HepG2 (cell line): ENCODE data around the gene STEAP1. TPM values are rescaled to one million over a fixed set of nuclear protein-coding genes. Genes with fewer than 3 reads are reported as not detected.

Experiments used
- ETV6 ChIP-seq: sonication (generic); formaldehyde crosslinking; conservative IDR thresholded peaks from 2 replicates; pipeline ENCODE4 v1.4.0; 2020; ENCODE audit warnings: missing genetic modification reagents
- HES4 ChIP-seq: sonication (generic); formaldehyde crosslinking; IDR thresholded peaks from 2 replicates; pipeline ENCODE4 v1.9.0; 2021; ENCODE audit warnings: mild to moderate bottlenecking, missing genetic modification reagents, borderline replicate concordance
- HHEX ChIP-seq: IDR thresholded peaks from 2 replicates; pipeline ENCODE4 v1.6.1; 2016; ENCODE audit warnings: control low read depth
- MAFK ChIP-seq, 2 experiments: IDR thresholded peaks in 1 of 2; conservative IDR thresholded peaks in 1 of 2; 2 replicates each; pipeline ENCODE4 v1.6.1; 2011; ENCODE audit warnings: improper control_type of control experiment in 2 of 2, low read length in 2 of 2
- NAIF1 ChIP-seq: sonication (generic); formaldehyde crosslinking; IDR thresholded peaks from 2 replicates; pipeline ENCODE4 v1.5.0; 2020; ENCODE audit warnings: mild to moderate bottlenecking, missing genetic modification reagents, borderline replicate concordance
- ONECUT2 ChIP-seq: sonication (generic); formaldehyde crosslinking; IDR thresholded peaks from 2 replicates; pipeline ENCODE4 v1.4.0; 2020; ENCODE audit warnings: missing genetic modification reagents
- TOPORS ChIP-seq: sonication (generic); formaldehyde crosslinking; IDR thresholded peaks from 2 replicates; pipeline ENCODE4 v1.8.0; 2023; ENCODE audit warnings: mild to moderate bottlenecking, missing genetic modification reagents
- ZBTB2 ChIP-seq: sonication (generic); formaldehyde crosslinking; IDR thresholded peaks from 2 replicates; pipeline ENCODE4 v1.8.0; 2022; ENCODE audit warnings: low read depth, missing genetic modification reagents
- ZFP36 ChIP-seq: fragments of 150-350 bp; IDR thresholded peaks from 2 replicates; pipeline ENCODE4 v1.6.1; 2018; ENCODE audit warnings: borderline replicate concordance, low read length, low read depth; ENCODE audit not compliant: partially characterized antibody
- ZFP62 ChIP-seq: sonication (generic); formaldehyde crosslinking; IDR thresholded peaks from 2 replicates; pipeline ENCODE4 v1.4.0; 2020; ENCODE audit warnings: missing genetic modification reagents
- ZKSCAN8 ChIP-seq: IDR thresholded peaks from 2 replicates; pipeline ENCODE4 v1.6.1; 2016; ENCODE audit warnings: borderline replicate concordance, missing genetic modification reagents, missing compliant biosample characterization
- ZNF589 ChIP-seq: sonication (generic); formaldehyde crosslinking; conservative IDR thresholded peaks from 2 replicates; pipeline ENCODE4 v1.8.0; 2022; ENCODE audit warnings: mild to moderate bottlenecking, moderate library complexity, missing genetic modification reagents
- ZNF772 ChIP-seq: sonication (generic); formaldehyde crosslinking; IDR thresholded peaks from 2 replicates; pipeline ENCODE4 v1.5.0; 2020; ENCODE audit warnings: mild to moderate bottlenecking, missing genetic modification reagents
- ZNF775 ChIP-seq: sonication (generic); formaldehyde crosslinking; IDR thresholded peaks from 2 replicates; pipeline ENCODE4 v1.4.0; 2020; ENCODE audit warnings: missing genetic modification reagents, mild to moderate bottlenecking, moderate library complexity, borderline replicate concordance
- ZNF878 ChIP-seq: sonication (generic); formaldehyde crosslinking; IDR thresholded peaks from 2 replicates; pipeline ENCODE4 v1.8.1; 2023; ENCODE audit warnings: mild to moderate bottlenecking, missing genetic modification reagents, moderate library complexity
- polyA plus RNA-seq, 8 experiments: library from polyadenylated mRNA; depleted of rRNA in 3 of 8; stranded (reverse) in 7 of 8; unstranded in 1 of 8; fragments of >200 nt; fragmentation: Illumina TruSeq in 4 of 8; extraction: Trizol in 4 of 8; gene quantifications; 2 replicates each; pipeline versions ENCODE4 v1.2.1 to v1.2.3, GENCODE V29; 2011 to 2016; ENCODE audit warnings: low read depth in 4 of 8, missing spikeins in 1 of 8, mixed read lengths in 1 of 8; ENCODE audit not compliant: insufficient read depth in 1 of 8
- total RNA-seq, 5 experiments: library from RNA; depleted of rRNA; stranded (reverse); fragments of >200 nt; fragmentation: Illumina TruSeq; extraction: Trizol; gene quantifications; 2 replicates each; pipeline ENCODE4 v1.2.3, GENCODE V29; 2016; ENCODE audit warnings: low read depth in 1 of 5
- TF ChIP-seq, protein P1 (sequence below): IDR thresholded peaks from 2 replicates; pipeline ENCODE4 v1.6.1; 2012; ENCODE audit warnings: low read depth, low read length, improper control_type of control experiment
- TF ChIP-seq, protein P2 (sequence below): sonication (generic); formaldehyde crosslinking; conservative IDR thresholded peaks from 2 replicates; pipeline ENCODE4 v1.4.0; 2020; ENCODE audit warnings: mild to moderate bottlenecking, missing genetic modification reagents, moderate library complexity
- TF ChIP-seq, protein P3 (sequence below): fragments of 450-650 bp; IDR thresholded peaks from 2 replicates; pipeline ENCODE4 v1.6.1; 2017
- TF ChIP-seq, protein P4 (sequence below): sonication (generic); formaldehyde crosslinking; IDR thresholded peaks from 2 replicates; pipeline ENCODE4 v1.5.0; 2020; ENCODE audit warnings: missing genetic modification reagents

The STEAP1 gene
- total and polyA plus RNA-seq, 2 of the 13 experiments (the other 11 are each of a cell fraction or from before 2014, with no cell fraction given) = 23.2 to 24.2 TPM

GRCh38 chr7:90173127-90173844 is 19.0 kb downstream of the STEAP1 start (continued):
- TF ChIP-seq HHEX = no peak
- TF ChIP-seq ZBTB2 = no peak
- TF ChIP-seq, protein P1, sequence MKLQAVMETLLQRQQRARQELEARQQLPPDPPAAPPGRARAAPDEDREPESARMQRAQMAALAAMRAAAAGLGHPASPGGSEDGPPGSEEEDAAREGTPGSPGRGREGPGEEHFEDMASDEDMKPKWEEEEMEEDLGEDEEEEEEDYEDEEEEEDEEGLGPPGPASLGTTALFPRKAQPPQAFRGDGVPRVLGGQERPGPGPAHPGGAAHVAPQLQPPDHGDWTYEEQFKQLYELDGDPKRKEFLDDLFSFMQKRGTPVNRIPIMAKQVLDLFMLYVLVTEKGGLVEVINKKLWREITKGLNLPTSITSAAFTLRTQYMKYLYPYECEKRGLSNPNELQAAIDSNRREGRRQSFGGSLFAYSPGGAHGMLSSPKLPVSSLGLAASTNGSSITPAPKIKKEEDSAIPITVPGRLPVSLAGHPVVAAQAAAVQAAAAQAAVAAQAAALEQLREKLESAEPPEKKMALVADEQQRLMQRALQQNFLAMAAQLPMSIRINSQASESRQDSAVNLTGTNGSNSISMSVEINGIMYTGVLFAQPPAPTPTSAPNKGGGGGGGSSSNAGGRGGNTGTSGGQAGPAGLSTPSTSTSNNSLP = 0 out of 2 replicates have a peak, but pooled peaks have one; percentile 49
- TF ChIP-seq, protein P2, sequence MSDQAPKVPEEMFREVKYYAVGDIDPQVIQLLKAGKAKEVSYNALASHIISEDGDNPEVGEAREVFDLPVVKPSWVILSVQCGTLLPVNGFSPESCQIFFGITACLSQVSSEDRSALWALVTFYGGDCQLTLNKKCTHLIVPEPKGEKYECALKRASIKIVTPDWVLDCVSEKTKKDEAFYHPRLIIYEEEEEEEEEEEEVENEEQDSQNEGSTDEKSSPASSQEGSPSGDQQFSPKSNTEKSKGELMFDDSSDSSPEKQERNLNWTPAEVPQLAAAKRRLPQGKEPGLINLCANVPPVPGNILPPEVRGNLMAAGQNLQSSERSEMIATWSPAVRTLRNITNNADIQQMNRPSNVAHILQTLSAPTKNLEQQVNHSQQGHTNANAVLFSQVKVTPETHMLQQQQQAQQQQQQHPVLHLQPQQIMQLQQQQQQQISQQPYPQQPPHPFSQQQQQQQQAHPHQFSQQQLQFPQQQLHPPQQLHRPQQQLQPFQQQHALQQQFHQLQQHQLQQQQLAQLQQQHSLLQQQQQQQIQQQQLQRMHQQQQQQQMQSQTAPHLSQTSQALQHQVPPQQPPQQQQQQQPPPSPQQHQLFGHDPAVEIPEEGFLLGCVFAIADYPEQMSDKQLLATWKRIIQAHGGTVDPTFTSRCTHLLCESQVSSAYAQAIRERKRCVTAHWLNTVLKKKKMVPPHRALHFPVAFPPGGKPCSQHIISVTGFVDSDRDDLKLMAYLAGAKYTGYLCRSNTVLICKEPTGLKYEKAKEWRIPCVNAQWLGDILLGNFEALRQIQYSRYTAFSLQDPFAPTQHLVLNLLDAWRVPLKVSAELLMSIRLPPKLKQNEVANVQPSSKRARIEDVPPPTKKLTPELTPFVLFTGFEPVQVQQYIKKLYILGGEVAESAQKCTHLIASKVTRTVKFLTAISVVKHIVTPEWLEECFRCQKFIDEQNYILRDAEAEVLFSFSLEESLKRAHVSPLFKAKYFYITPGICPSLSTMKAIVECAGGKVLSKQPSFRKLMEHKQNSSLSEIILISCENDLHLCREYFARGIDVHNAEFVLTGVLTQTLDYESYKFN = peak; percentile 93
- no peak for TF ChIP-seq TOPORS (CRISPR knock-in tag)
- no peak for TF ChIP-seq ZFP62 (CRISPR knock-in tag)
- TF ChIP-seq, protein P3, sequence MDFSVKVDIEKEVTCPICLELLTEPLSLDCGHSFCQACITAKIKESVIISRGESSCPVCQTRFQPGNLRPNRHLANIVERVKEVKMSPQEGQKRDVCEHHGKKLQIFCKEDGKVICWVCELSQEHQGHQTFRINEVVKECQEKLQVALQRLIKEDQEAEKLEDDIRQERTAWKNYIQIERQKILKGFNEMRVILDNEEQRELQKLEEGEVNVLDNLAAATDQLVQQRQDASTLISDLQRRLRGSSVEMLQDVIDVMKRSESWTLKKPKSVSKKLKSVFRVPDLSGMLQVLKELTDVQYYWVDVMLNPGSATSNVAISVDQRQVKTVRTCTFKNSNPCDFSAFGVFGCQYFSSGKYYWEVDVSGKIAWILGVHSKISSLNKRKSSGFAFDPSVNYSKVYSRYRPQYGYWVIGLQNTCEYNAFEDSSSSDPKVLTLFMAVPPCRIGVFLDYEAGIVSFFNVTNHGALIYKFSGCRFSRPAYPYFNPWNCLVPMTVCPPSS = no peak
- no peak for TF ChIP-seq HES4 (CRISPR knock-in tag)
- no peak for TF ChIP-seq ETV6 (CRISPR knock-in tag)
- TF ChIP-seq ONECUT2 (CRISPR knock-in tag) = no peak; the same call in 1 of the 2 replicates
- no peak for TF ChIP-seq ZNF772 (CRISPR knock-in tag)
- no peak for TF ChIP-seq MAFK (conservative IDR thresholded peaks at IDR 0.05 in 1 of 2, IDR thresholded peaks at IDR 0.05 in 1 of 2; ENCODE audit: low read length in 2 of 2)
- TF ChIP-seq ZKSCAN8 (CRISPR knock-in tag) = no peak; the same call in 1 of the 2 replicates
- no peak for TF ChIP-seq NAIF1 (CRISPR knock-in tag)
- TF ChIP-seq, protein P4, sequence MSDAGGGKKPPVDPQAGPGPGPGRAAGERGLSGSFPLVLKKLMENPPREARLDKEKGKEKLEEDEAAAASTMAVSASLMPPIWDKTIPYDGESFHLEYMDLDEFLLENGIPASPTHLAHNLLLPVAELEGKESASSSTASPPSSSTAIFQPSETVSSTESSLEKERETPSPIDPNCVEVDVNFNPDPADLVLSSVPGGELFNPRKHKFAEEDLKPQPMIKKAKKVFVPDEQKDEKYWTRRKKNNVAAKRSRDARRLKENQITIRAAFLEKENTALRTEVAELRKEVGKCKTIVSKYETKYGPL = no peak
- no peak for TF ChIP-seq ZNF775
- no peak for TF ChIP-seq ZNF878 (CRISPR knock-in tag)
- no peak for TF ChIP-seq ZNF589 (CRISPR knock-in tag)
- TF ChIP-seq ZFP36 = no peak
